ENCODE results near the gene EPAS1. TPM values are rescaled to one million over a fixed set of nuclear protein-coding genes. Genes with fewer than 3 reads are reported as not detected.

The EPAS1 gene
- total RNA-seq, 4 donors from 2014 or later, result 102 to 260 (median 167) TPM

DNA sequence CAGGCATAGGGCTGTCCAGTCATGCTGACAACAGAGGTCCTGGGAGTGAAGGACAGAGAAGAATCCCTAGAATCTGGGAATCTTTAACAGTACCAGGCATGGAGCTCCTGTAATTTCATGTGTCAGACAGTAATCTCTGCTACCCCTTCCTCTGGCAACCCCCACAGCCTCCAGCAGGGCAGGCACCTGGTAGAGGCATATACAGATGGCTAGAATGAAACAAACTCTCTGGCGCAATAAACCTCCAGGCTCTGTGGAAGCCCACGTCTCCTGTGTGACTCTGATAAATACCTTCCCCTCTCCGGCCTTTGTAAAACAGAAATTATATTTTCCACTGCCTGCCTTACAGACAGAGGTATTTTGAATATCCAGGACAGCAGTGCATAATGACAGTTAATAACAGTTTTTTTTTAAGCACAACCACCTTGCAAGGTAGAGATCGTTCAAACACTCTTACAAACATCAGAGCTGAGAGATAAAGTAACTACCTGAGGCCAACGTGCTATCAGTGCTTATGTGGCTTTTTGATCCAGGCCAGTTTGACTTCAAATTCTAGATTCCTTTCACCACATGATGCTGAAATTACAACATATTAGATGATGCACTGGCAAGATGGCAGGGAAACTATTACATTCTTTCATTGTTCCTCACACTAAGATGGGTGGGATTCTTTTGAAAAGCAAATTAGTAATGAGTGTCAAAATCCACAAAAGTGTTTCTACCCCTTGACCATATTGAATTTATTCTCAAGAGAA lies 134.5 kb downstream of the EPAS1 start:
- no peak overlapping the region for H3K27ac ChIP-seq
- no peak overlapping the region for H3K4me3 ChIP-seq

DNA sequence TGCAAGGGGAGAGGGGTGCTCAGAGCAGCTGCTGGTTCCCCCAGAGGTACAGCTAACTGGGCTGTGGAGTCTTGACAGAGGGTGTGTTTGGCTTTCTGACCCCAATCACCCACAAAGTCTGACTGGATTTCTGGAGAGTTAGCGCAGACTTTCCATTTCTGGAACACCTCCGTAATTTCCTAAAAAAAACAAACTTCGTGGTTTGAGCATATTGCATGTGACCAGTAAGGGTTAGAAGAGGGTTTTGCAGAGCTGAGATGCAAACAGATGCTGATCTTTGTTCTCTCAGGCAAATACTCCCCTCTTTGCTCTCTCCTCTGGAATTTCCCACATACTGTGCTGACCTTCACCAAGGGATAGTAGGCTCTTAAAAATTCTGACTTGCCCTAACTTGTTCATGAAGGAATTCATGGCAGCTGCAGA lies 137.7 kb downstream of the EPAS1 start:
- TF ChIP-seq EP300 (IDR thresholded peaks at IDR 0.05; ENCODE audit: low read depth) (no peak), POLR2A (IDR thresholded peaks at IDR 0.05) (no peak), POLR2AphosphoS5 (IDR thresholded peaks at IDR 0.05) (no peak)
- TF ChIP-seq, protein P1, sequence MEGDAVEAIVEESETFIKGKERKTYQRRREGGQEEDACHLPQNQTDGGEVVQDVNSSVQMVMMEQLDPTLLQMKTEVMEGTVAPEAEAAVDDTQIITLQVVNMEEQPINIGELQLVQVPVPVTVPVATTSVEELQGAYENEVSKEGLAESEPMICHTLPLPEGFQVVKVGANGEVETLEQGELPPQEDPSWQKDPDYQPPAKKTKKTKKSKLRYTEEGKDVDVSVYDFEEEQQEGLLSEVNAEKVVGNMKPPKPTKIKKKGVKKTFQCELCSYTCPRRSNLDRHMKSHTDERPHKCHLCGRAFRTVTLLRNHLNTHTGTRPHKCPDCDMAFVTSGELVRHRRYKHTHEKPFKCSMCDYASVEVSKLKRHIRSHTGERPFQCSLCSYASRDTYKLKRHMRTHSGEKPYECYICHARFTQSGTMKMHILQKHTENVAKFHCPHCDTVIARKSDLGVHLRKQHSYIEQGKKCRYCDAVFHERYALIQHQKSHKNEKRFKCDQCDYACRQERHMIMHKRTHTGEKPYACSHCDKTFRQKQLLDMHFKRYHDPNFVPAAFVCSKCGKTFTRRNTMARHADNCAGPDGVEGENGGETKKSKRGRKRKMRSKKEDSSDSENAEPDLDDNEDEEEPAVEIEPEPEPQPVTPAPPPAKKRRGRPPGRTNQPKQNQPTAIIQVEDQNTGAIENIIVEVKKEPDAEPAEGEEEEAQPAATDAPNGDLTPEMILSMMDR (IDR thresholded peaks at IDR 0.05), result no peak

More for the DNA sequence above, 134.5 kb downstream of the EPAS1 start:
- in situ Hi-C loops (cut with MboI; ENCODE audit: low pct_ligation_motif_present in 1 of 4, low pct_unique_long_range_greater_than_20kb in 1 of 4, low sequenced_read_pairs in 3 of 4) (no loop called here), intact Hi-C loops (cut with DNase I; ENCODE audit: low total_unique reads) (no loop called here)
- DNase-seq, result no peak
- TF ChIP-seq POLR2AphosphoS5 (IDR thresholded peaks at IDR 0.05) (no peak), EP300 (IDR thresholded peaks at IDR 0.05; ENCODE audit: low read depth) (no peak), POLR2A (IDR thresholded peaks at IDR 0.05) (no peak)
- TF ChIP-seq, protein P1 (IDR thresholded peaks at IDR 0.05), result no peak
- Histone ChIP-seq H3K36me3 (no peaks in the 10 kb centered on the region), H3K27me3 (no peaks in the 10 kb centered on the region), H3K9me3 (no peaks in the 10 kb centered on the region), H3K4me1 (no peaks in the 10 kb centered on the region)
- WGBS, 2 donors (ENCODE audit: low coverage in 1 of 2), result 72 to 81% methylated on average over 3 to 5 of the region's 5 CpGs

DNA sequence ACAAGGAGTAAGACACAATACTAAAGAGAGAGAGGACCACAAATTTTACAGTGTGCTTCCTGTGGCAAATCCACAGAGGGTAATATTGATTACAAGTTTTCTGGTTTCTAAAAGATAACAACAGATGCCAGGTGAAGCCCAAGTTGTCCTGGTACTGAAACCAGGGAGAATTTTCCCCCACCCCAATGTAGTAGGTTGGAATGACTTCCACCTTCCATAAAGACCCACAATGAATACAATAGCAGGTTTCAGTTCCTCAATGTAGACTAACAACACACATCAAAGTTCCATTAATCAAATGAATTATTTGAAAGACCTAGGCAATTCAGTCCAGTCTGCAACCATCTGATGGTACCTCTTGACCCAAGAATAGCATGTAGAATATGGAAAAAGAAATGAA lies 138.1 kb downstream of the EPAS1 start:
- H3K9me3 ChIP-seq, result no peaks in the 10 kb centered on the region
- H3K27me3 ChIP-seq, result no peaks in the 10 kb centered on the region
- H3K27ac ChIP-seq, result no peak overlapping the region
- no peaks in the 10 kb centered on the region for H3K4me1 ChIP-seq
- TF ChIP-seq, protein P1 (IDR thresholded peaks at IDR 0.05), result no peak
- TF ChIP-seq POLR2A (IDR thresholded peaks at IDR 0.05) (no peak), EP300 (IDR thresholded peaks at IDR 0.05; ENCODE audit: low read depth) (no peak), POLR2AphosphoS5 (IDR thresholded peaks at IDR 0.05) (no peak)
- no peak for DNase-seq
- in situ Hi-C loops (cut with MboI; ENCODE audit: low pct_ligation_motif_present in 1 of 4, low pct_unique_long_range_greater_than_20kb in 1 of 4, low sequenced_read_pairs in 3 of 4), result no loop called here
- H3K36me3 ChIP-seq, result no peaks in the 10 kb centered on the region
- H3K4me3 ChIP-seq, result no peak overlapping the region
- intact Hi-C loops (cut with DNase I; ENCODE audit: low total_unique reads), result no loop called here

More for the DNA sequence above, 137.7 kb downstream of the EPAS1 start:
- Histone ChIP-seq H3K36me3 (no peaks in the 10 kb centered on the region), H3K27me3 (no peaks in the 10 kb centered on the region), H3K4me3 (no peak overlapping the region), H3K27ac (no peak overlapping the region), H3K9me3 (no peaks in the 10 kb centered on the region), H3K4me1 (no peaks in the 10 kb centered on the region)
- in situ Hi-C loops (cut with MboI; ENCODE audit: low pct_ligation_motif_present in 1 of 4, low pct_unique_long_range_greater_than_20kb in 1 of 4, low sequenced_read_pairs in 3 of 4), result no loop called here
- DNase-seq, result no peak
- 74 to 83% methylated on average over 3 of the region's 3 CpGs for WGBS, 2 donors (ENCODE audit: low coverage in 1 of 2)
- intact Hi-C loops (cut with DNase I; ENCODE audit: low total_unique reads), result no loop called here

DNA sequence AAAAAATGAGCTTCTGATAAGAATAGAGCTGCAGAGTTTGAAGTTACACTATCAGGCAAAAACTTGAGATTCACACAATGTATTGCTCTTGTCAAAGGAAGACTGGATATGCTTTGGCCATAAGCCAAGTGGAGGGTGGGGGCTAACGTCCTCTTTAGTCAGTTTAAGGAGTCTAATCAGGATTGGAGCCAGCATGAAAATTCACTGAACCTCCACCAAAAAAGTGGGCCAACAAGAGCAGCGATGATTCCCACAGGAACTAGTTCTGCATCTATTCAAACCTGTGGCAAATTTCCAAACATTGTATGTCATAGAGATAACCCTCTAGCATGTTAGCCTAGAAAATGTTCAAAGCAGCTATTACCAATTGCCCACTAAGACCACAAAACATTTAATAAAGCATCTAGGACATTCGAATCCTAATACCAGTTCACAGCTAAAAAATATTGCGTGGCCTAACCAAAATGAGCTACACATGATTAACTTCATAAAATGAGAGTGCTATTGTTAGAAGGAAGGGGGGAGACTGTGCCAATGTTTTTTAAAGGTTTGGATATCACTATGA lies 138.7 kb downstream of the EPAS1 start:
- DNase-seq, result no peak
- H3K4me3 ChIP-seq, result no peak overlapping the region
- no peaks in the 10 kb centered on the region for H3K9me3 ChIP-seq
- in situ Hi-C loops (cut with MboI; ENCODE audit: low pct_ligation_motif_present in 1 of 4, low pct_unique_long_range_greater_than_20kb in 1 of 4, low sequenced_read_pairs in 3 of 4), result no loop called here
- intact Hi-C loops (cut with DNase I; ENCODE audit: low total_unique reads), result no loop called here
- H3K27ac ChIP-seq, result no peak overlapping the region
- H3K36me3 ChIP-seq, result no peaks in the 10 kb centered on the region
- no peaks in the 10 kb centered on the region for H3K27me3 ChIP-seq
- H3K4me1 ChIP-seq, result no peaks in the 10 kb centered on the region
- 74 to 75% methylated on average over 4 of the region's 4 CpGs for WGBS, 2 donors (ENCODE audit: low coverage in 1 of 2)
- TF ChIP-seq POLR2AphosphoS5 (IDR thresholded peaks at IDR 0.05), result no peak
- TF ChIP-seq, protein P1 (IDR thresholded peaks at IDR 0.05), result no peak
- TF ChIP-seq POLR2A (IDR thresholded peaks at IDR 0.05), result no peak
- no peak for TF ChIP-seq EP300 (IDR thresholded peaks at IDR 0.05; ENCODE audit: low read depth)

Small RNAs within 50 kb of the gene (small RNA-seq; reads per million reads assigned to genes)
- gene RF00017, result 0 reads per million in 4 donors

Other genes with a start within 250 kb of the EPAS1 start
- gene TMEM247, start 182.2 kb downstream of the EPAS1 start, total RNA-seq, result not detected
- 10 to 100 TPM in 3 of 4 donors, 1 to 10 TPM in 1; 8.2 to 58.1 (median 41.6) TPM for gene RHOQ, start 245.1 kb downstream of the EPAS1 start, total RNA-seq
- gene ATP6V1E2, start 245.2 kb downstream of the EPAS1 start, total RNA-seq, result 1 to 10 TPM in 3 of 4 donors, not detected in 1; 1.2 to 3.2 (median 2.2) TPM

Data from transverse colon (tissue), 4 donors.